CD4-positive, alpha-beta T cell (primary cell): ENCODE data around the gene HMG20A. TPM values are rescaled to one million over a fixed set of nuclear protein-coding genes. Genes with fewer than 3 reads are reported as not detected.
A peak's percentile ranks its signal among the peaks of the same experiment; 100 is the strongest.

Experiments used
- ATAC-seq: fragments of 200-7000 bp; cut with Tn5 transposase; one replicate; pipeline ENCODE4 v1.10.0; 2022; ENCODE audit warnings: mild to moderate bottlenecking; ENCODE audit not compliant: poor library complexity
- CTCF ChIA-PET: fragments of 350-600 bp; sonication (Branson Sonifier 250); formaldehyde crosslinking; loops from one replicate; lab custom pipeline; 2021; ENCODE audit warnings: antibody characterized with exemption, inconsistent platforms; lab: Charles Lee
- POLR2A ChIA-PET: fragments of 350-600 bp; sonication (Branson Sonifier 250); formaldehyde crosslinking; loops from one replicate; lab custom pipeline; 2021; ENCODE audit warnings: antibody characterized with exemption, inconsistent platforms; lab: Charles Lee
- DNase-seq, 14 experiments: peaks; one replicate each; pipeline ENCODE4 v3.0.0-alpha.2; 2013 to 2020; ENCODE audit warnings: mixed read lengths in 2 of 14
- H3K27ac ChIP-seq, 2 donors: one replicate each; pipeline versions ENCODE4 v1.5.1 to v1.7.0; 2013; ENCODE audit warnings: low read length in 2 of 2, low read depth in 1 of 2, mild to moderate bottlenecking in 1 of 2
- H3K27me3 ChIP-seq, 2 experiments: 1 replicate in 1 of 2; 2 replicates in 1 of 2; pipeline versions ENCODE4 v1.6.1 to v1.7.0; 2013; ENCODE audit warnings: low read length in 2 of 2, control low read depth in 1 of 2, mild to moderate bottlenecking in 1 of 2, moderate library complexity in 1 of 2; ENCODE audit not compliant: insufficient read depth in 2 of 2, control insufficient read depth in 1 of 2
- H3K36me3 ChIP-seq: one replicate; pipeline ENCODE4 v1.6.1; 2013; ENCODE audit warnings: low read length, control low read depth; ENCODE audit not compliant: insufficient read depth
- H3K4me1 ChIP-seq: one replicate; pipeline ENCODE4 v1.6.1; 2013; ENCODE audit warnings: low read length, control low read depth; ENCODE audit not compliant: insufficient read depth
- H3K4me3 ChIP-seq: one replicate; pipeline ENCODE4 v1.5.1; 2013; ENCODE audit warnings: mild to moderate bottlenecking, low read length, moderate library complexity
- H3K9me3 ChIP-seq, 2 experiments: 1 replicate in 1 of 2; 2 replicates in 1 of 2; pipeline versions ENCODE4 v1.6.1 to v1.7.0; 2013; ENCODE audit warnings: low read length in 2 of 2, mild to moderate bottlenecking in 2 of 2, control low read depth in 1 of 2, moderate library complexity in 1 of 2; ENCODE audit not compliant: control insufficient read depth in 1 of 2, insufficient read depth in 1 of 2
- H3K27ac Mint-ChIP-seq: one replicate; pipeline ENCODE4 v1.8.0; 2020; ENCODE audit warnings: mixed read lengths
- H3K27me3 Mint-ChIP-seq: one replicate; pipeline ENCODE4 v1.8.0; 2021; ENCODE audit warnings: mixed read lengths
- H3K36me3 Mint-ChIP-seq: one replicate; pipeline ENCODE4 v1.8.0; 2021; ENCODE audit warnings: low read depth, mixed read lengths
- H3K4me1 Mint-ChIP-seq: one replicate; pipeline ENCODE4 v1.8.0; 2021; ENCODE audit warnings: low read depth, mixed read lengths
- H3K4me3 Mint-ChIP-seq: one replicate; pipeline ENCODE4 v1.8.0; 2020; ENCODE audit warnings: mild to moderate bottlenecking, mixed read lengths
- H3K9me3 Mint-ChIP-seq: one replicate; pipeline ENCODE4 v1.8.0; 2020; ENCODE audit warnings: mixed read lengths
- CTCF ChIP-seq: fragments of 200-600 bp; IDR thresholded peaks from one replicate; pipeline ENCODE4 v1.8.0; 2022; ENCODE audit warnings: antibody characterized with exemption, mild to moderate bottlenecking
- intact Hi-C, 2 experiments: fragments of 100-400 bp; cut with DNase I in 1 of 2; cut with micrococcal nuclease in 1 of 2; formaldehyde crosslinking; loops; one replicate each; pipeline versions ENCODE4 v1.15.1 to v1.9.0; 2023 to 2025; cut with DNase I, micrococcal nuclease
- total RNA-seq, 174 experiments: library from RNA in 2 of 174; stranded (reverse) in 2 of 174; gene quantifications; one replicate each; pipeline ENCODE4 v1.2.3 and lab custom pipeline; 2021 to 2026

Gene HMG20A
- total RNA-seq, 2 experiments from 2014 or later = 16.2 to 20.0 TPM

GRCh38 chr15:77455696-77456321 is 35.1 kb downstream of the HMG20A start:
- H3K4me3 Mint-ChIP-seq = no peak overlapping the region
- ChIA-PET CTCF (no interaction called here), POLR2A (no interaction called here)
- no peak overlapping the region for H3K27ac ChIP-seq
- peaks cover 47% of the 10 kb centered on the region for H3K4me1 Mint-ChIP-seq
- peaks cover 22% of the 10 kb centered on the region for H3K36me3 ChIP-seq
- ATAC-seq = no peak
- peaks cover 15% of the 10 kb centered on the region for H3K4me1 ChIP-seq
- DNase-seq = no peak
- no peaks in the 10 kb centered on the region for H3K9me3 ChIP-seq
- intact Hi-C loops = no loop called here
- no peaks in the 10 kb centered on the region for H3K27me3 Mint-ChIP-seq
- no peak overlapping the region for H3K4me3 ChIP-seq
- H3K36me3 Mint-ChIP-seq = peaks cover 7% of the 10 kb centered on the region
- TF ChIP-seq CTCF = no peak
- H3K9me3 Mint-ChIP-seq = no peaks in the 10 kb centered on the region
- H3K27ac Mint-ChIP-seq = no peak overlapping the region
- no peaks in the 10 kb centered on the region for H3K27me3 ChIP-seq

GRCh38 chr15:77456746-77457145 is 36.1 kb downstream of the HMG20A start:
- CTCF ChIA-PET = no interaction called here
- H3K4me3 Mint-ChIP-seq = peak overlapping the region; percentile 14

GRCh38 chr15:77457191-77457904 is 36.7 kb downstream of the HMG20A start:
- Mint-ChIP-seq H3K27ac (peak overlapping the region; percentile 14), H3K9me3 (no peaks in the 10 kb centered on the region), H3K36me3 (no peaks in the 10 kb centered on the region), H3K27me3 (no peaks in the 10 kb centered on the region), H3K4me3 (no peak overlapping the region), H3K4me1 (peaks cover 43% of the 10 kb centered on the region)
- no peak for TF ChIP-seq CTCF
- ChIA-PET POLR2A (interaction anchor here (1.6 kb wide), 1 partner anchor 36 kb away, joined by 8 read pairs; the partner anchor contains the start of gene HMG20A), CTCF (interaction anchor here (1.0 kb wide), 1 partner anchor 16 kb away, joined by 4 read pairs; no protein-coding TSS in a partner anchor)
- Histone ChIP-seq H3K4me3 (no peak overlapping the region), H3K9me3 (no peaks in the 10 kb centered on the region), H3K27ac (no peak overlapping the region), H3K36me3 (peaks cover 25% of the 10 kb centered on the region), H3K4me1 (peaks cover 15% of the 10 kb centered on the region), H3K27me3 (no peaks in the 10 kb centered on the region)
- DNase-seq = peak in 1 of 14 experiments; percentile 21
- intact Hi-C loops = no loop called here
- no peak for ATAC-seq

More at GRCh38 chr15:77456746-77457145, 36.1 kb downstream of the HMG20A start:
- Mint-ChIP-seq H3K36me3 (no peaks in the 10 kb centered on the region), H3K9me3 (no peaks in the 10 kb centered on the region), H3K27me3 (no peaks in the 10 kb centered on the region), H3K4me1 (peaks cover 47% of the 10 kb centered on the region), H3K27ac (peak overlapping the region; percentile 14)
- DNase-seq = no peak
- POLR2A ChIA-PET = interaction anchor here (1.6 kb wide), 1 partner anchor 36 kb away, joined by 8 read pairs; the partner anchor contains the start of gene HMG20A
- no peak for ATAC-seq
- peaks cover 15% of the 10 kb centered on the region for H3K4me1 ChIP-seq
- no peak overlapping the region for H3K27ac ChIP-seq
- no peak overlapping the region for H3K4me3 ChIP-seq
- H3K36me3 ChIP-seq = peaks cover 25% of the 10 kb centered on the region
- no peaks in the 10 kb centered on the region for H3K9me3 ChIP-seq
- TF ChIP-seq CTCF = no peak
- H3K27me3 ChIP-seq = no peaks in the 10 kb centered on the region
- intact Hi-C loops = no loop called here
